Calu3 (cell line): ENCODE data around the gene CAT. TPM values are rescaled to one million over a fixed set of nuclear protein-coding genes. Genes with fewer than 3 reads are reported as not detected.

Experiments used
- BruUV-seq: library from RNA; stranded (reverse); fragments of 400-500 nt; replicated peaks from 2 replicates; lab custom pipeline; 2021; lab: Mats Ljungman, UMichigan
- CTCF ChIA-PET: fragments of 300-600 bp; sonication (Branson Sonifier 250); formaldehyde crosslinking; loops from one replicate; lab custom pipeline; 2022; ENCODE audit warnings: antibody characterized with exemption; lab: Charles Lee
- DNase-seq: peaks from one replicate; pipeline ENCODE4 v3.0.0; 2022
- H3K27ac Mint-ChIP-seq: one replicate; pipeline ENCODE4 v1.8.0; 2022; ENCODE audit warnings: mixed read lengths; ENCODE audit not compliant: unreplicated experiment
- H3K27me3 Mint-ChIP-seq: one replicate; pipeline ENCODE4 v1.8.0; 2022; ENCODE audit warnings: mixed read lengths; ENCODE audit not compliant: unreplicated experiment
- H3K36me3 Mint-ChIP-seq: one replicate; pipeline ENCODE4 v1.8.0; 2022; ENCODE audit warnings: mild to moderate bottlenecking, moderate library complexity, mixed read lengths; ENCODE audit not compliant: insufficient read depth, unreplicated experiment
- H3K4me1 Mint-ChIP-seq: one replicate; pipeline ENCODE4 v1.8.0; 2022; ENCODE audit warnings: mild to moderate bottlenecking, low read depth, mixed read lengths; ENCODE audit not compliant: unreplicated experiment
- H3K4me3 Mint-ChIP-seq: one replicate; pipeline ENCODE4 v1.8.0; 2022; ENCODE audit warnings: mild to moderate bottlenecking, low read depth, moderate library complexity, mixed read lengths; ENCODE audit not compliant: unreplicated experiment
- H3K9me3 Mint-ChIP-seq: one replicate; pipeline ENCODE4 v1.8.0; 2022; ENCODE audit warnings: low read depth, mixed read lengths; ENCODE audit not compliant: unreplicated experiment
- intact Hi-C: fragments of 100-400 bp; cut with micrococcal nuclease; formaldehyde crosslinking; loops from one replicate; pipeline ENCODE4 v1.10.0; 2022; ENCODE audit not compliant: unreplicated experiment
- total RNA-seq: library from RNA; stranded (reverse); gene quantifications from 2 replicates; pipeline ENCODE4 v1.2.3, GENCODE V29; 2022
- TF ChIP-seq, protein P1 (sequence below): fragments of 200-600 bp; IDR thresholded peaks from one replicate; pipeline ENCODE4 v1.8.0; 2022; ENCODE audit warnings: antibody characterized with exemption; ENCODE audit not compliant: unreplicated experiment

CAT gene
- total RNA-seq, 1 experiment from 2014 or later, result 54.5 TPM

DNA sequence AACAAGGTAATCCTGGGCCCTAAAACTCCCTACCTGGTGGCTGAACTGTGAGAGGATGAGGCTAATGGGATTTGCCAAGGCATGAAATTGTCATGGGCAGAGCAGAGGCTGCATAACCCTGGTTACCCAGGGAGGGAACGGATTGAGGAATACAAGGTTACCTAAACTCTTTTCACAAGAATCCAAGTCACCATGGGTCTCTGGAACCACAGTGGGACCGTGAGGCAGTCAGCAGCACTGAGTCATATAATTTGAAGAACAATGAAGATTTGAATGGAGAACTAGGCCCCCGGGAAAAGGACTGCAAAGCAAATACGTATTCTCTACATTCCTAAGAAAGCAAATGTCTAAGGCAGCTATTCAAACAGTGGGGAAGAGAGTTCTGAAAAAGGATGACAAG, 19.8 kb downstream of the CAT start:
- H3K4me3 Mint-ChIP-seq, result no peak overlapping the region
- peaks cover 10% of the 10 kb centered on the region for H3K36me3 Mint-ChIP-seq
- TF ChIP-seq, protein P1, sequence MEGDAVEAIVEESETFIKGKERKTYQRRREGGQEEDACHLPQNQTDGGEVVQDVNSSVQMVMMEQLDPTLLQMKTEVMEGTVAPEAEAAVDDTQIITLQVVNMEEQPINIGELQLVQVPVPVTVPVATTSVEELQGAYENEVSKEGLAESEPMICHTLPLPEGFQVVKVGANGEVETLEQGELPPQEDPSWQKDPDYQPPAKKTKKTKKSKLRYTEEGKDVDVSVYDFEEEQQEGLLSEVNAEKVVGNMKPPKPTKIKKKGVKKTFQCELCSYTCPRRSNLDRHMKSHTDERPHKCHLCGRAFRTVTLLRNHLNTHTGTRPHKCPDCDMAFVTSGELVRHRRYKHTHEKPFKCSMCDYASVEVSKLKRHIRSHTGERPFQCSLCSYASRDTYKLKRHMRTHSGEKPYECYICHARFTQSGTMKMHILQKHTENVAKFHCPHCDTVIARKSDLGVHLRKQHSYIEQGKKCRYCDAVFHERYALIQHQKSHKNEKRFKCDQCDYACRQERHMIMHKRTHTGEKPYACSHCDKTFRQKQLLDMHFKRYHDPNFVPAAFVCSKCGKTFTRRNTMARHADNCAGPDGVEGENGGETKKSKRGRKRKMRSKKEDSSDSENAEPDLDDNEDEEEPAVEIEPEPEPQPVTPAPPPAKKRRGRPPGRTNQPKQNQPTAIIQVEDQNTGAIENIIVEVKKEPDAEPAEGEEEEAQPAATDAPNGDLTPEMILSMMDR, result no peak
- no peaks in the 10 kb centered on the region for H3K27me3 Mint-ChIP-seq
- no peak overlapping the region for H3K27ac Mint-ChIP-seq
- peaks cover 28% of the 10 kb centered on the region for H3K4me1 Mint-ChIP-seq
- no peak for DNase-seq
- intact Hi-C loops, result no loop called here
- BruUV-seq, result no TSS peak
- CTCF ChIA-PET, result no interaction called here
- H3K9me3 Mint-ChIP-seq, result no peaks in the 10 kb centered on the region

DNA sequence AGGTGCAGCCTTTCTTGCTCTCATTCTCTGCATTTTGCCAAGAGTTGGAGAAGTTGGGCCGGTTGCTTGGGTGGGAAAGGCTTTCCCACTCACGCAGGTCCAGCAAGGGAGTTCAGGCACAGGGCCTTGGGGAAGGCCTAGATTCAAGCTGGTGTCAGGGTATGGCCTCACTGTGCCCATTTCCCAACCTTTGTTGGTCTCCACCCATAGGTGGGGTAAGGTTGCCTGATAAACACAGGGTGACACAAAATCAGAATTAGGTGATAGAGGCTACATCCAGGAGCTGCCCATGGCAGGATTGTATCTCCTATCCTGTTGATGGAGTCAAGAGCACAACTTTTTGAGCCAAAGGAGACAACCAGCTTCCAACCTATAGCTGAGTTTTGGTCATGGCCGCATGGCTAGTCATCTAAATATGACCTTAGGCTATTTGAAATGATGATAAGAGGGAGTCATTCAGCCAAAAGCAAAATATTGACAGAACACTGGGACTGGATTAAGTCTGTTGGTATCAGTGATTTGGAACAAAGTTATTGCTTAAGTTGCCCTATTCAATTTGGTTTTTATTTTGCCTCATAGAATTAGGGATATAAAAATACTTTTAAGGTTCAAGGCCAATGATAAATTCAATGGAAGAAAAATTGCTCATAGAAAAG, 20.9 kb downstream of the CAT start:
- intact Hi-C loops, result no loop called here
- H3K27ac Mint-ChIP-seq, result no peak overlapping the region
- TF ChIP-seq, protein P1, result no peak
- DNase-seq, result no peak
- peaks cover 28% of the 10 kb centered on the region for H3K4me1 Mint-ChIP-seq
- no peaks in the 10 kb centered on the region for H3K27me3 Mint-ChIP-seq
- no TSS peak for BruUV-seq
- peaks cover 10% of the 10 kb centered on the region for H3K36me3 Mint-ChIP-seq
- H3K9me3 Mint-ChIP-seq, result no peaks in the 10 kb centered on the region
- no peak overlapping the region for H3K4me3 Mint-ChIP-seq
- CTCF ChIA-PET, result no interaction called here

DNA sequence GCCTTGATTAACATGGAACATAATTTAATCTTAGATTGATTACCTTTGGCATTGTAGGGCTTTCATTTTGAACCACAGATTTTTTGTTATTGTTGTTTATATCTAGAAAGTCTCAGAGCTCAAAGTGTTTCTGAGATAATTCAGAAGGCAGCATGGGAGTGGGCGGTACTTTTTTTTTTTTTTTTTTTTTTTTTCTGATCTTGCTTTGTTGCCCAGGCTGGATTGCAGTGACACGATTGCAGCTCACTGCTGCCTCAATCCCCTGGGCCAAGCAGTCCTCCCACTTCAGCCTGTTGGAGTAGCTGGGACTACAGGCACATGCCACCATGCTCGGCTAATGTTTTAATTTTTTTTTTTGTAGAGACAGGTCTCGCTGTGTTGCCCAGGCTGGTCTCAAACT, 21.5 kb downstream of the CAT start:
- intact Hi-C loops, result no loop called here

DNA sequence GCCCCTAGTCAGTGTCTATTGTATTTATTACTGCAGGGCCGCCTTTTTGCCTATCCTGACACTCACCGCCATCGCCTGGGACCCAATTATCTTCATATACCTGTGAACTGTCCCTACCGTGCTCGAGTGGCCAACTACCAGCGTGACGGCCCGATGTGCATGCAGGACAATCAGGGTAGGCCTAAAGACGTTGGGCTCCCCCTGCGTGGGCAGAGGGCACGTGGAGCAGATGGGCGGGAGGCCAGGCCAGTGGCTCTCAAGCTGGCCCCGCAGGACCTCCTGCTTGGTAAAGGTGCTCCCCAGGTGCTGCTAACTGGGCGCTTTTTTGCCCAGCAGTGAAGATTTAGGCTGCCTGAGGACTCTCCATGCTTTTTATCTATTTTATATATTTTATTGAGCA, 22.5 kb downstream of the CAT start:
- Mint-ChIP-seq H3K4me3 (no peak overlapping the region), H3K4me1 (peaks cover 12% of the 10 kb centered on the region)
- no TSS peak for BruUV-seq

More for the DNA sequence above, 21.5 kb downstream of the CAT start:
- H3K27ac Mint-ChIP-seq, result no peak overlapping the region
- no peak overlapping the region for H3K4me3 Mint-ChIP-seq
- H3K27me3 Mint-ChIP-seq, result no peaks in the 10 kb centered on the region
- TF ChIP-seq, protein P1, result no peak
- peaks cover 10% of the 10 kb centered on the region for H3K36me3 Mint-ChIP-seq
- no peak for DNase-seq
- H3K9me3 Mint-ChIP-seq, result no peaks in the 10 kb centered on the region
- BruUV-seq, result no TSS peak
- CTCF ChIA-PET, result no interaction called here
- H3K4me1 Mint-ChIP-seq, result peaks cover 22% of the 10 kb centered on the region

More for the DNA sequence above, 22.5 kb downstream of the CAT start:
- CTCF ChIA-PET, result no interaction called here
- intact Hi-C loops, result no loop called here
- Mint-ChIP-seq H3K9me3 (no peaks in the 10 kb centered on the region), H3K27me3 (no peaks in the 10 kb centered on the region), H3K27ac (no peak overlapping the region), H3K36me3 (peaks cover 13% of the 10 kb centered on the region)
- TF ChIP-seq, protein P1, result no peak
- no peak for DNase-seq
